Smooth muscle cell of trachea (primary cell): ENCODE data around the gene GJD4. TPM values are rescaled to one million over a fixed set of nuclear protein-coding genes. Genes with fewer than 3 reads are reported as not detected.

ENCODE experiments used
- total RNA-seq: library from RNA; depleted of rRNA; stranded (reverse); fragments of >200 nt; gene quantifications from 2 replicates; pipeline ENCODE4 v1.2.1, GENCODE V29; 2014

Gene GJD4
- total RNA-seq, result not detected in 2 replicates

GRCh38 chr10:35605191-35605590 lies at the start of gene GJD4:
TSS of gene GJD4 (plus strand) at chr10:35605341. CDS start at chr10:35605568, 227 bp downstream.

GRCh38 chr10:35642035-35642792 lies 37.1 kb downstream of the GJD4 start, which contains the start of gene FZD8:
TSS of gene FZD8 (minus strand) at chr10:35642296. CDS start at chr10:35641429, 867 bp downstream.

Other genes with a start within 250 kb of the GJD4 start
- gene FZD8, start 37.0 kb downstream of the GJD4 start, total RNA-seq, result 1.6 and 3.5 TPM in 2 replicates